ENCODE measurements around the gene NUP42. TPM values are rescaled to one million over a fixed set of nuclear protein-coding genes. Genes with fewer than 3 reads are reported as not detected.

The NUP42 gene
- polyA plus RNA-seq, 1 donor (not counting 4 experiments of a cell fraction or from before 2014, with no cell fraction given): 34.2 TPM

- no peaks in the 10 kb centered on the region for H3K4me1 ChIP-seq (ENCODE audit: control insufficient read depth, extremely low read depth, insufficient read depth, low read length)
- H3K27me3 ChIP-seq (ENCODE audit: control insufficient read depth, extremely low read depth, insufficient read depth, low read length): no peaks in the 10 kb centered on the region
- H2AFZ ChIP-seq (ENCODE audit: control insufficient read depth, low read length): no peak overlapping the region
- no peaks in the 10 kb centered on the region for H3K79me2 ChIP-seq (ENCODE audit: control insufficient read depth, insufficient read depth, low read length)
- no peak overlapping the region for H3K4me3 ChIP-seq (ENCODE audit: control insufficient read depth in 2 of 3, extremely low read depth in 1 of 3, insufficient read depth in 2 of 3, low read depth in 1 of 3, low read length in 3 of 3)
- H3K36me3 ChIP-seq (ENCODE audit: control insufficient read depth in 2 of 2, extremely low read depth in 1 of 2, insufficient read depth in 2 of 2, low read length in 2 of 2): no peaks in the 10 kb centered on the region
- H3K4me2 ChIP-seq (ENCODE audit: control insufficient read depth, extremely low read depth, insufficient read depth, low read depth, low read length): no peak overlapping the region
- H3K9me3 ChIP-seq (ENCODE audit: control insufficient read depth, low read depth, low read length): no peaks in the 10 kb centered on the region
- DNase-seq (ENCODE audit: low read depth, low spot score) (no peak), FAIRE-seq (no peak)
- H3K9me1 ChIP-seq (ENCODE audit: control insufficient read depth, extremely low read depth, insufficient read depth, low read length): no peaks in the 10 kb centered on the region
- H3K9ac ChIP-seq (ENCODE audit: control insufficient read depth, extremely low read depth, insufficient read depth, low read length): no peak overlapping the region
- TF ChIP-seq EZH2 (IDR thresholded peaks at IDR 0.05; ENCODE audit: low read length) (no peak), CTCF (optimal IDR thresholded peaks at IDR 0.05 in 1 of 3, IDR thresholded peaks at IDR 0.05 in 1 of 3, conservative IDR thresholded peaks at IDR 0.05 in 1 of 3; ENCODE audit: extremely low read depth in 1 of 3, insufficient read depth in 2 of 3, low read length in 3 of 3) (no peak)
- dilution Hi-C loops (cut with MboI; ENCODE audit: extremely low pct_ligation_motif_present, low sequenced_read_pairs): no loop called here
- H3K27ac ChIP-seq (ENCODE audit: control insufficient read depth, insufficient read depth, low read length): no peak overlapping the region
- H4K20me1 ChIP-seq (ENCODE audit: control insufficient read depth, extremely low read depth, insufficient read depth, low read length): no peaks in the 10 kb centered on the region
Measured at GRCh38 chr7:23214423-23214822, 32.6 kb downstream of the NUP42 start.

DNA sequence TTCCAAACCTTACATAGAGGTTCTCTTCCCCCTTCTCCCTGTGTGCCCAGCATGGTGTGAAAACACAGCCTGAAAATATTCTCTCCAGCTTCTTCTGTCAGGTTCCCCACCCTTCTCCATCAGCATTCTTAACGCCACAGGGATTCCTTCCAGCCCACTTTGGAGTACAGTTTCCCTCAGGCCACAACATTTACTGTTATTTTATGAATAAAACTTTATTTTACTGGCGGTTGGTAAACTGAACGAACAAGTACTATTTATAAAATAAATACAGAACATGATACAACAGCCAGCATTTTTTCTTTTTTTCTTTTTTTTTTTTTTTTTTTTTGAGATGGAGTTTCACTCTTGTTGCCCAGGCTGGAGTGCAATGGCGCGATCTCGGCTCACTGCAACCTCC is 33.1 kb downstream of the NUP42 start:
- TF ChIP-seq CTCF (optimal IDR thresholded peaks at IDR 0.05 in 1 of 3, IDR thresholded peaks at IDR 0.05 in 1 of 3, conservative IDR thresholded peaks at IDR 0.05 in 1 of 3; ENCODE audit: extremely low read depth in 1 of 3, insufficient read depth in 2 of 3, low read length in 3 of 3) (no peak), EZH2 (IDR thresholded peaks at IDR 0.05; ENCODE audit: low read length) (no peak)
- H3K4me1 ChIP-seq (ENCODE audit: control insufficient read depth, extremely low read depth, insufficient read depth, low read length): no peaks in the 10 kb centered on the region
- H3K27ac ChIP-seq (ENCODE audit: control insufficient read depth, insufficient read depth, low read length): no peak overlapping the region
- H3K9me1 ChIP-seq (ENCODE audit: control insufficient read depth, extremely low read depth, insufficient read depth, low read length): no peaks in the 10 kb centered on the region
- H3K36me3 ChIP-seq (ENCODE audit: control insufficient read depth in 2 of 2, extremely low read depth in 1 of 2, insufficient read depth in 2 of 2, low read length in 2 of 2): no peaks in the 10 kb centered on the region
- H3K27me3 ChIP-seq (ENCODE audit: control insufficient read depth, extremely low read depth, insufficient read depth, low read length): no peaks in the 10 kb centered on the region
- no peak overlapping the region for H2AFZ ChIP-seq (ENCODE audit: control insufficient read depth, low read length)
- H3K9ac ChIP-seq (ENCODE audit: control insufficient read depth, extremely low read depth, insufficient read depth, low read length): no peak overlapping the region
- dilution Hi-C loops (cut with MboI; ENCODE audit: extremely low pct_ligation_motif_present, low sequenced_read_pairs): no loop called here
- H3K79me2 ChIP-seq (ENCODE audit: control insufficient read depth, insufficient read depth, low read length): no peaks in the 10 kb centered on the region
- H3K9me3 ChIP-seq (ENCODE audit: control insufficient read depth, low read depth, low read length): no peaks in the 10 kb centered on the region
- H3K4me2 ChIP-seq (ENCODE audit: control insufficient read depth, extremely low read depth, insufficient read depth, low read depth, low read length): no peak overlapping the region
- H3K4me3 ChIP-seq (ENCODE audit: control insufficient read depth in 2 of 3, extremely low read depth in 1 of 3, insufficient read depth in 2 of 3, low read depth in 1 of 3, low read length in 3 of 3): no peak overlapping the region
- FAIRE-seq (no peak), DNase-seq (ENCODE audit: low read depth, low spot score) (no peak)
- no peaks in the 10 kb centered on the region for H4K20me1 ChIP-seq (ENCODE audit: control insufficient read depth, extremely low read depth, insufficient read depth, low read length)

All from keratinocyte (primary cell).